Neuron (in vitro differentiated cells): ENCODE measurements around the gene OSM.

Experiments used
- H2AFZ ChIP-seq: one replicate; pipeline ENCODE4 v1.6.1; 2013; ENCODE audit warnings: low read depth, mild to moderate bottlenecking, inconsistent platforms, low read length, moderate library complexity
- H3K27me3 ChIP-seq: one replicate; pipeline ENCODE4 v1.6.1; 2013; ENCODE audit warnings: low read length; ENCODE audit not compliant: insufficient read depth
- H3K36me3 ChIP-seq: one replicate; pipeline ENCODE4 v1.6.1; 2013; ENCODE audit warnings: low read length; ENCODE audit not compliant: insufficient read depth
- H3K4me1 ChIP-seq: one replicate; pipeline ENCODE4 v1.6.1; 2013; ENCODE audit warnings: low read length; ENCODE audit not compliant: insufficient read depth
- H3K4me3 ChIP-seq: 2 replicates; pipeline ENCODE4 v1.5.1; 2013; ENCODE audit warnings: mild to moderate bottlenecking, low read length, moderate library complexity
- H3K9me3 ChIP-seq: one replicate; pipeline ENCODE4 v1.6.1; 2013; ENCODE audit warnings: low read length

OSM gene

DNA sequence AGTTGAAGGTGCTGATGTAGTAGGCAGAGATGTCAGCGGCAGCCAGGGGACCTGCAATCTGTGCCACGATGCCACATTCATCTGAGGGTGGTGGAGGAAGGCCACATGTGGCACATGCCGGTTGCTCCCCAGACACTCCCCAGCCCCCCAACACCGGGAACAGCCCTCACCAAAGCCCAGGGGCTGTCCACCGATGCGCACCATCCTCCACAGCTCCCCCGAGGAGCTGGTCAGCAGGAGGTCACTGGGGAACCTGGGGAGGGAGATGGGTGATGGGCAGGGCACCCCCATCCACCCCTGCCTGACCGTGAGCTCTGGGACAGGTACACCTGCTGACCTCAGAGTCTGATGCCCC, 19.2 kb upstream of the OSM start:
- Histone ChIP-seq H2AFZ (no peak overlapping the region), H3K4me1 (peaks cover 22% of the 10 kb centered on the region), H3K9me3 (no peaks in the 10 kb centered on the region), H3K4me3 (no peak overlapping the region), H3K36me3 (no peaks in the 10 kb centered on the region), H3K27me3 (no peaks in the 10 kb centered on the region)

DNA sequence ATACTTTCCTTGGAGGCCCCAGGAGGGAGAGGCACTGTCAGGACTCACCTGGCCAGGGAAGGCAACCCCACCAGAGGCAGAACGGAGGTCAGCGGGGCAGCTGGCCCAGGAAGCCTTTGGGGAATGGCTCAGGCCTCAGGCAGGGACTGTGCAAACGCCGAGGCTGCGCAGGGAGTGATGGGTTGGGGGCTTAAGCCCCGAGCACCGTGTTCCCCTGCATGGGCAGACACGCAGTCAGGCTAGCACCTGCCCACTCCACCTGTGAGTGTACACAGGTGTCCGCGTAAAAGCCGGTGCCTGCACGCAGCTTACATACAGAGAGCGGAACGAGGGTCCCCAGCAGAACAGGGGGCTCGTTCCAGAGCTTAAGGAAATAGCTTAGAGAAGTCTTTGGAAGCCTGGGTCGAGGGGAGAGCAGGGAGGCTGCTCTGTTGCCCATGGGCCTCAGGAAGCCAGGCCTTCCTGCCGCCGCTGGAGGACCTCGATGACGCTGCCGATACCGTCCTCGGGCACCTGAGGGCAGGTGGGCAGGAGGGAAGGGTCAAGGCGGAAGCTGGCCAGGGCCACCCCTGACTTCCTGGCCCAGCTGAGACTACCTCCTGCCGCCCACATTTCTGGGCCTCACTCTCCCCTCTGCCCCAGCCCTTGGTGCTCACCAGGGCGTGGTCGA, 18.7 kb upstream of the OSM start:
- H3K4me1 ChIP-seq = peaks cover 17% of the 10 kb centered on the region
- no peaks in the 10 kb centered on the region for H3K9me3 ChIP-seq
- H3K27me3 ChIP-seq = no peaks in the 10 kb centered on the region
- H3K36me3 ChIP-seq = no peaks in the 10 kb centered on the region
- no peak overlapping the region for H3K4me3 ChIP-seq
- no peak overlapping the region for H2AFZ ChIP-seq

- Histone ChIP-seq H3K4me3 (no peak overlapping the region), H3K4me1 (peaks cover 12% of the 10 kb centered on the region), H2AFZ (no peak overlapping the region), H3K9me3 (no peaks in the 10 kb centered on the region), H3K36me3 (no peaks in the 10 kb centered on the region), H3K27me3 (no peaks in the 10 kb centered on the region)
These were observed 18.0 kb upstream of the OSM start for GRCh38 chr22:30284666-30285065.

DNA sequence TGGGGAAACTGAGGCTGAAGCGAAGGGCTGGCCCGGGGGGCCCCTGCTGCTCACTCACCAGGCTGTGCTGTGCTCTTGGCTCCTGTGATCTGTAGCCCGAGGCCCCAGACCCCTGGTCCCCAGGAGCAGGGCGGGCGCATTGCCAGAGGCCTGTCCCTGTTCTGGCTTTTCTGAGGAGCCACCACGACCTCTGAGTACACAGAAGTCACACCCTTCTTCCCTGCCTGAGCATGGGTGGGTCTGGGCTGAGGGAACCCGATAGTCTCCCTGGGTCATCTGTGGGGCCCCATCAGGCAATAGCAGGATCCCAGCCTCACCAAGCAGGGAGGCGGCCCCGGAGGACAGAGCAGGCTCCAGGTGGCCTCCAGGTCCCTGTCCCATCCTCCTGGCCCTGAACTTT, 17.5 kb upstream of the OSM start:
- Histone ChIP-seq H3K4me3 (no peak overlapping the region), H3K4me1 (peaks cover 12% of the 10 kb centered on the region), H3K9me3 (no peaks in the 10 kb centered on the region), H3K36me3 (no peaks in the 10 kb centered on the region), H2AFZ (no peak overlapping the region), H3K27me3 (no peaks in the 10 kb centered on the region)

DNA sequence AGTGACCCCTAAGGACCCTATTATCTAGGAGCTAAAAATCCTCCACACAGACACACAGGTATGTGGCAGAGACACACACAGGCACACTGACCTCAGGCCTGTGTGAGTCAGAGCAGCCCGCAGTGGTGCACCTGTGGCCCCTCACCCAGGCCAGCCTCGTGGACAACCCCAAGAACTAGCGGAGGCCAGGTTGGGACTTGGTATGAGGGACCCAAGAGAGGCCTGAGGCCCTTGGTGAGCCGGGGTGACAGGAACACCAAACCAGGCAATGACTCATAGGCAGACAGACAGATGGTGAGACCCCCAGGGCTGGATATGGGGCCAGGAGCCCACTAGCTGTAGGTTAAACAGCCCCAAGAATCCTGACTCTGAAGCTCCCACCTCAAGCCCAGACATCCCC, 16.7 kb upstream of the OSM start:
- Histone ChIP-seq H3K4me3 (no peak overlapping the region), H3K4me1 (peaks cover 6% of the 10 kb centered on the region), H3K9me3 (no peaks in the 10 kb centered on the region), H2AFZ (no peak overlapping the region), H3K27me3 (no peaks in the 10 kb centered on the region), H3K36me3 (no peaks in the 10 kb centered on the region)

GRCh38 chr22:30282616-30283046, 16.0 kb upstream of the OSM start:
- H3K27me3 ChIP-seq = no peaks in the 10 kb centered on the region
- H3K4me1 ChIP-seq = peaks cover 9% of the 10 kb centered on the region
- no peak overlapping the region for H3K4me3 ChIP-seq
- H3K36me3 ChIP-seq = no peaks in the 10 kb centered on the region
- H3K9me3 ChIP-seq = no peaks in the 10 kb centered on the region
- no peak overlapping the region for H2AFZ ChIP-seq

GRCh38 chr22:30280505-30280904, 13.9 kb upstream of the OSM start:
- Histone ChIP-seq H3K4me3 (no peak overlapping the region), H2AFZ (no peak overlapping the region), H3K36me3 (no peaks in the 10 kb centered on the region), H3K4me1 (peaks cover 10% of the 10 kb centered on the region), H3K9me3 (no peaks in the 10 kb centered on the region), H3K27me3 (no peaks in the 10 kb centered on the region)

DNA sequence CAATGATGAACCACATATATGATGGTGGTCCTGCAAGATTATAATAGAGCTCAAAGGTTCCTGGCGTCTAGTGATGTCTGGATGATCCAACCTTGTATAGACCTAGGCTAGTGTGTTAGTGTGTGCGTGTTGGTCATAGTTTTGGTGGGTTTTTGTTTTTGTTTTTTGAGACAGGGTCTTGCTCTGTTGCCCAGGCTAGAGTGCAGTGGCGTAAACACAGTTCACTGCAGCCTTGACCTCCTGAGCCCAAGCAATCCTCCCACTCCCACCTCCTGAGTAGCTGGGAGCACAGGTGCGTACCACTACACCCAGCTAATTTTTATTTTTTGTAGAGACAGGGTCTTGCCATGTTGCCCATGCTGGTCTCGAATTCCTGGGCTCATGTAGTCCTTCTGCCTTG, 13.3 kb upstream of the OSM start:
- H3K36me3 ChIP-seq = no peaks in the 10 kb centered on the region
- peaks cover 10% of the 10 kb centered on the region for H3K4me1 ChIP-seq
- H3K4me3 ChIP-seq = no peak overlapping the region
- no peaks in the 10 kb centered on the region for H3K27me3 ChIP-seq
- H3K9me3 ChIP-seq = no peaks in the 10 kb centered on the region
- H2AFZ ChIP-seq = no peak overlapping the region

DNA sequence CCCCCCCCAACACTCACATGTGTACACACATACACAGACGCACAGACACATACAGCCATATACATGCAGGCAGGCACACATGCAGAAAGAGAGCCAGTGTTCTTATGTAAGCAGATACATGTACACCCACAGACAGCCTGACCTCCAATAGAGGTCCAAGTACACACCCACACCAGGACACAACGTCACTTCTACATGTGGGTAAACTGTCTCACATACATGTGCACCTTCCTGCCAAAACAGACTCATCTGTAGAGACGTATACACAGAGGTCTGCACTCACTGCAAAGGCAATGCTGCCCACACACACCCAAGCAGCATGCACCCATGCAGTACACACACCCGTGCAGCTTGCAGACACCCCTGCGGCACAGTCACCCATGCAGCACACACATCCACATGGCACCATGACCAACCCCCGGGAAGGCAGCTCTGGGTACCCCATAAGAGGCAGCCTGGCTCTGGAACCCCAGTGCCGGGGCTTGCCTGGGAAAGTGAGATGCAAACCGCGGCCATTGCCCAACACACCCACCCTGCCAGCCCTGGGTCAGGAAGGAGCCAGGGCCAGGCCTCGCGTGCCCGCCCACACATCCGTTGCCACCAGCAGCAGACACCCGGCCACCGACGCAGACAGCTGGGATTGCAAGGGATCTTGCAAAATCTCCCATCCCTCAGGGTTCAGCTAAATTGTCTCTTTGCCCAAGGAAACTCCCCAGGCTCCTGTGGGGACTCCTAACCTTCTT, 12.6 kb upstream of the OSM start:
- H3K27me3 ChIP-seq = no peaks in the 10 kb centered on the region
- no peaks in the 10 kb centered on the region for H3K9me3 ChIP-seq
- H2AFZ ChIP-seq = no peak overlapping the region
- H3K36me3 ChIP-seq = no peaks in the 10 kb centered on the region
- peaks cover 10% of the 10 kb centered on the region for H3K4me1 ChIP-seq
- no peak overlapping the region for H3K4me3 ChIP-seq

GRCh38 chr22:30277547-30278344, 11.1 kb upstream of the OSM start:
- Histone ChIP-seq H3K4me3 (no peak overlapping the region), H3K4me1 (peaks cover 8% of the 10 kb centered on the region), H3K36me3 (no peaks in the 10 kb centered on the region), H3K27me3 (peaks cover 8% of the 10 kb centered on the region), H2AFZ (no peak overlapping the region), H3K9me3 (no peaks in the 10 kb centered on the region)

GRCh38 chr22:30276039-30276438, 9.4 kb upstream of the OSM start:
- Histone ChIP-seq H3K4me3 (no peak overlapping the region), H3K9me3 (no peaks in the 10 kb centered on the region), H3K36me3 (no peaks in the 10 kb centered on the region), H3K27me3 (peaks cover 8% of the 10 kb centered on the region), H3K4me1 (peaks cover 8% of the 10 kb centered on the region), H2AFZ (no peak overlapping the region)

DNA sequence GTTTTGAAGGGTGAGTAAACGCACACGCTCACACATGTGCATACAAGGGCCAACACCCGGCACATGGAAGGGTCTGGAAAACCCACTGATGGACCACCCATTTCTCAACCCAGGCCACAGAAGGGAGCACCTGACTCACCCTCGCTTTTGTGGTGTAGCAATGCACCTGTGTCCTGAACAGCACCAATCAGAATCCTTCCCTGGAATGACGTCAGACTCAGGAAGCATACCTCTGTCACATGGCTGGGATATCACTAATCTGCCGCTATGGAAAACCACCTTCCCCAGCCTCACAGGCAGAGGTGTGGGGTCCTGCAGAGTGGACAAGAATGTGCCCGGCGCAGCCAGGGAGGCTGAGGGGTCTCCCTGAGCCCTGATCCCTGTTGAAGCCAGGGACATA, 9.0 kb upstream of the OSM start:
- Histone ChIP-seq H3K36me3 (no peaks in the 10 kb centered on the region), H2AFZ (no peak overlapping the region), H3K4me1 (peaks cover 8% of the 10 kb centered on the region), H3K4me3 (no peak overlapping the region), H3K9me3 (no peaks in the 10 kb centered on the region), H3K27me3 (peaks cover 8% of the 10 kb centered on the region)

DNA sequence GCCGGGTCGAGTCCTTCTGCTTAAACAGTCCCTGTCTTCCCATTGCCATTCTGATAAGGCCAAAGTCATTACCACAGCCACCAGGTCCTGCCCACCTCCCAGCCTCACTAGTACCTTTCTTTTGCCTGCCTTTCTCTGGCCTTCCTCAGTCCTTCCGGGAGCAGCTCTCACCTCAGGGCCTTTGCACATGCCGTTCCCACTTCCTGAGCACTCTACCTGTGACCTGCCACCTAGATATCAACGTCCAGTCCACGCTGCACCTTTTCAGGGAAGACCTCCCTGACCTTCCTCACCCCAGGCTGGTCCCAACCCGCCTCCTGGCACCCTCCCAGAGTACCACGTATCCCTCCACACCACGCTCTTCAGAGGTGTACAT, 7.8 kb upstream of the OSM start:
- Histone ChIP-seq H3K27me3 (peaks cover 8% of the 10 kb centered on the region), H3K4me1 (peaks cover 8% of the 10 kb centered on the region), H3K36me3 (no peaks in the 10 kb centered on the region), H3K4me3 (no peak overlapping the region), H3K9me3 (no peaks in the 10 kb centered on the region), H2AFZ (no peak overlapping the region)
